Colonic mucosa (tissue), 4 donors: ENCODE results near the gene TNFAIP2. TPM values are rescaled to one million over a fixed set of nuclear protein-coding genes. Genes with fewer than 3 reads are reported as not detected.
"Not testable (repeated sequence)": the region's sequence is repeated elsewhere in the genome, so short reads cannot be mapped to it uniquely, and the experiment has no call there.

Experiments
- DNase-seq: peaks from one replicate; pipeline ENCODE4 v3.0.0-alpha.2; 2020
- H3K27ac ChIP-seq: fragments of 200-600 bp; one replicate; pipeline ENCODE4 v1.8.0; 2021
- H3K27me3 ChIP-seq: fragments of 200-600 bp; one replicate; pipeline ENCODE4 v1.8.0; 2021
- H3K36me3 ChIP-seq: fragments of 200-600 bp; one replicate; pipeline ENCODE4 v1.8.0; 2021
- H3K4me1 ChIP-seq: fragments of 200-600 bp; one replicate; pipeline ENCODE4 v1.8.0; 2021; ENCODE audit warnings: mild to moderate bottlenecking
- H3K4me3 ChIP-seq: fragments of 200-600 bp; one replicate; pipeline ENCODE4 v1.8.0; 2021
- H3K9ac ChIP-seq, 2 donors: one replicate each; pipeline ENCODE4 v1.7.0; 2013; ENCODE audit warnings: control low read depth in 2 of 2, low read depth in 2 of 2, low read length in 2 of 2
- H3K9me3 ChIP-seq: fragments of 200-600 bp; one replicate; pipeline ENCODE4 v1.8.0; 2021
- intact Hi-C: fragments of 100-400 bp; cut with DNase I; formaldehyde crosslinking; loops from one replicate; pipeline ENCODE4 v1.14.1; 2022
- total RNA-seq, 2 donors: library from RNA; stranded (reverse); fragmentation: NEBNext Ultra II Directional in 1 of 2; extraction: Animal tissue kit (Norgen Biotek cat#: 25700) in 1 of 2; gene quantifications; one replicate each; pipeline ENCODE4 v1.2.1, GENCODE V29; 2021
- TF ChIP-seq, protein P1 (sequence below): fragments of 200-600 bp; IDR thresholded peaks from one replicate; pipeline ENCODE4 v1.8.0; 2022; ENCODE audit warnings: antibody characterized with exemption, mild to moderate bottlenecking
- donor health status: healthy.
- donor health status: DM: no; HTN: no; CAD: no.
- donor health status: DM: no; HTN: no; CAD: no.

Gene TNFAIP2
- total RNA-seq, 2 donors from 2014 or later: 10.5 to 26.9 TPM

DNA sequence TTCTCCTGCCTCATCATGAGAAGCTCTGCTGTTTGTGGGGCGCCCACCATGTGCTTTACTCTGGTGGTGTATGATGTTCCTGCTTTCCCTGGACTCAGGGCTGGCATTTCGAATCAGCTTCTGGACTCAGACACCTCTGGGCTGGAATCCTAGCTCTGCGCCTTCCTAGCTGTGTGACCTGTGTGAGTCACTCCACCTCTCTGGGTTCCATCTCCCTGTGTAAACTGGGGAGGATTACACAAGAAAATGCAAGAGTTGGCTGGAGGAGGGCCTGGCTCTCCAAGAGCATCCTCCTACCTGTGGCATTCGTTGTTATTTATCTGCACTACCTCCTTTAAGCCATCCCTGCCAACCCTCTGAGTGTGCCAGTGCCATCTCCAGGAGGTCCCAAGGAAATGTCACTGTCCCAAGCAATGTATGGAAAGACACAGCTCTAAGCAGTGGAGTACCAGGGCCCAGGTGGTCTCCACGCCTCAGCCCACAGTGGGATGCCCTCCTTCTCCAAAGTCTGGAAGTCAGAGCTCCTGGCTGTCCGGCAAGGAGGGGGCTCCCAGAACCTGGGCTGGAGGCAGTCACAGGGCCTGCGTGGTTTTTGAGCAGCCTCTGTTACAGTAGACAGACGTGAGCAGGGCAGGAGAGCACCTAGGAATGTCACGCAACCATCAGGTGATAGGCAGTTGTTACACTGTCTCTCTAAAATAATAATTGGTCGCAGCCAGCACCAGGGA lies 7.3 kb upstream of the TNFAIP2 start:
- H3K9me3 ChIP-seq: no peaks in the 10 kb centered on the region
- DNase-seq: no peak
- no peak overlapping the region for H3K27ac ChIP-seq
- H3K36me3 ChIP-seq: no peaks in the 10 kb centered on the region
- intact Hi-C loops: no loop called here
- H3K27me3 ChIP-seq: no peaks in the 10 kb centered on the region
- peaks cover 13% of the 10 kb centered on the region for H3K4me1 ChIP-seq
- no peak overlapping the region for H3K9ac ChIP-seq
- H3K4me3 ChIP-seq: no peak overlapping the region
- TF ChIP-seq, protein P1, sequence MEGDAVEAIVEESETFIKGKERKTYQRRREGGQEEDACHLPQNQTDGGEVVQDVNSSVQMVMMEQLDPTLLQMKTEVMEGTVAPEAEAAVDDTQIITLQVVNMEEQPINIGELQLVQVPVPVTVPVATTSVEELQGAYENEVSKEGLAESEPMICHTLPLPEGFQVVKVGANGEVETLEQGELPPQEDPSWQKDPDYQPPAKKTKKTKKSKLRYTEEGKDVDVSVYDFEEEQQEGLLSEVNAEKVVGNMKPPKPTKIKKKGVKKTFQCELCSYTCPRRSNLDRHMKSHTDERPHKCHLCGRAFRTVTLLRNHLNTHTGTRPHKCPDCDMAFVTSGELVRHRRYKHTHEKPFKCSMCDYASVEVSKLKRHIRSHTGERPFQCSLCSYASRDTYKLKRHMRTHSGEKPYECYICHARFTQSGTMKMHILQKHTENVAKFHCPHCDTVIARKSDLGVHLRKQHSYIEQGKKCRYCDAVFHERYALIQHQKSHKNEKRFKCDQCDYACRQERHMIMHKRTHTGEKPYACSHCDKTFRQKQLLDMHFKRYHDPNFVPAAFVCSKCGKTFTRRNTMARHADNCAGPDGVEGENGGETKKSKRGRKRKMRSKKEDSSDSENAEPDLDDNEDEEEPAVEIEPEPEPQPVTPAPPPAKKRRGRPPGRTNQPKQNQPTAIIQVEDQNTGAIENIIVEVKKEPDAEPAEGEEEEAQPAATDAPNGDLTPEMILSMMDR: no peak

DNA sequence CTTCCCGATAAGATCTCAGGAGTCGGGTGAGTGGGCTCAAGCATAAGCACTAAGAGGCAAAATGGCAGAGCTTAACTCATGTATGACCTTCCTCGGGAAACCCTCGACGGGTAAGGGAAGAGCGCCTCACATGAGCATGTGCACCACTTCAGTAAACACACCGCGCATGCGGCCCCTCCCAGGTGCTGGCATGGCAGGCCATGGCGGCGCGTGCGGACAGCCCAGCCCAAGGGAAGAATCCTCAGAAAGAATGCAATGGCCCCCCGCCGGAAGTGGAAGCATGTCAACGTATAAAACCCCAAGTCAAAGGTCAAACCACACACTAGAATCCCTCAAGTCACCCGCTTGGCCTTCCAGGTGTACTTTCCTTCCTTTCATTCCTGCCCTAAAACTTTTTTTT lies 6.6 kb upstream of the TNFAIP2 start:
- Histone ChIP-seq H3K9me3 (no peaks in the 10 kb centered on the region), H3K36me3 (no peaks in the 10 kb centered on the region), H3K27me3 (no peaks in the 10 kb centered on the region), H3K4me1 (peaks cover 14% of the 10 kb centered on the region), H3K27ac (no peak overlapping the region), H3K9ac (no peak overlapping the region), H3K4me3 (no peak overlapping the region)
- DNase-seq: no peak
- intact Hi-C loops: no loop called here
- TF ChIP-seq, protein P1: no peak

DNA sequence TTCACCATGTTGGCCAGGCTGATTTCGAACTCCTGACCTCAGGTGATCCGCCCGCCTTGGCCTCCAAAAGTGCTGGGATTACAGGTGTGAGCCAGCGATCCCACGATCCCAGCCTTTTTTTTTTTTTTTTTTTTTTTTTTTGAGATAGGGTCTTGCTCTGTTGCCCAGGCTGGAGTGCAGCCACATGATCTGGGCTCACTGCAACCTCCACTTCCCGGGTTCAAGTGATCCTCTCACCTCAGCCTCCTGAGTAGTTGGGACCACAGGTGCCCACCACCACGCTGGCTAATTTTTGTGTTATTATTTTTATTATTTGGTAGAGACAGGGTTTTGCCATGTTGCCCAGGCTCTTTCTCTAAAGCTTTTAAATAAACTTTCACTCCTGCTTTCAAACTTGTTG lies 5.8 kb upstream of the TNFAIP2 start:
- H3K9me3 ChIP-seq, H3K36me3 ChIP-seq, H3K27ac ChIP-seq, H3K4me3 ChIP-seq, DNase-seq, H3K9ac ChIP-seq, intact Hi-C loops, H3K27me3 ChIP-seq: not testable (repeated sequence)
- H3K4me1 ChIP-seq: peaks cover 13% of the 10 kb centered on the region

DNA sequence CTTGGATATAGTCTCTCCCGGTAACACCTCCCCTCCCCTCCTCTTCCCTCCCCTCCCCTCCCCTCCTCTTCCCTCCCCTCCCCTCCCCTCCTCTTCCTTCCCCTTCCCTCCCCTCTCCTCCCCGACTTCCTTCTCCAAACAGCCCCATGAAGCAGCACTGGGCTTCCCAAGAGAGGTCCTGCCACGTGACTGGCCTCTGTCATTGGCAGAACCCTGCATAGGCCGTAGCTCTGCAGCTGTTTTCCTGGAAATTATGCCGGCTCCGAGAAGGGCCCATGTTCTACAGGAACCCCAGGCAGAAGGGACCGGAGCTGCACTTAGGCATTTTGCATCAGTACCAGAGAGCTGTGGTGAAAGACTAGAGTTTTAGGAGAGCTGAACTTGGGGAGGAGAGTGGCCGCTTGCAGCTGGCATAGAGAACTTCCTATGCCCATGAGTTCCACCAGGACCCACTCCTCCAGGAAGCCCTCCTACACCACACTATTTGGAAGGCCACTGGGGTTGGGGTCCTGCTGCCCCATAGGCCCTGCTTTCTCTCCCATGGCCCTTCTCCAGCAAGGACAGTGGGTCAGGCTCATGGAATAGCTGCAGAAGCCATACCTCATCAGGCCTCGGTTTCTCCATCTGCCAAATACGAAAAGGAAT lies 5.1 kb upstream of the TNFAIP2 start:
- Histone ChIP-seq H3K36me3 (no peaks in the 10 kb centered on the region), H3K9ac (peak overlapping the region in 1 of 2 donors; percentile 40), H3K9me3 (no peaks in the 10 kb centered on the region), H3K4me3 (no peak overlapping the region), H3K27ac (peak overlapping the region; percentile 53), H3K27me3 (peaks cover 4% of the 10 kb centered on the region), H3K4me1 (peaks cover 13% of the 10 kb centered on the region)
- DNase-seq: peak; percentile 62
- intact Hi-C loops: no loop called here
- TF ChIP-seq, protein P1: no peak

DNA sequence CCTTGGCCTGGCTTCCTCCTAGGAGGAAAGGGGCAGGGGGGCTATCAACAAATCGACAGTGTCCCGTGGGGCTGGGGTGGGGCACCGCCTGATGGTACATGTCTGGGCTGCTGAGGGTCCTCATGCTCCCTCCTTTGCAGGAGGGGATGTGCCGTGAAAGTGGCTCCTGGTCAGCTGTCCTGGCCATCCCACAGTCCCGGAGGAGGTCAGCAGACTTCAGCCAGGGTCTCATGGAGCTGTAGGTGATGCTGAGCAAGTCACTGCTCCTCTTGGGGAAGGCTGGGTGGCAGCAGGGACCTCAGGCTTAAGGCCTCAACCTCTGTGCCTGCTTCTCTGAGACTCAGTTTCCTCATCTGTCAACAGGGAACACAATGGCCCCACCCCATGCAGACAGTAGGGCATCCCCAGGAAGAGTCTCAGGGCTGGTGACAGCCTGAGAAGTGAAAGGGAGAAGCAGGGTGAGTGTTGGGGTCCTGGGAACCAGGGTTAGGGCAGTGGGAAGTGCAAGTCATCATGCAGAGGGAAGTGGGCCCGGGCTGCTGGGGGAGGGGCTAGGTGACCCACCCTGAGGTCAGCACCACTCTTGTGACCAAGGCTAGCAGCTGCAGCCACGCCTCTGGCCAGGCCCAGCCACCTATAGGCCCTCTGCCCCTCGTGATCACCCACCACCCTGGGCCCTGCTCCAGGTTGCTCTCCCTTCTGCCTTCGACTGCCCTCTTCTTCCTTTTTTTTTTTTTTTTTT lies 4.4 kb upstream of the TNFAIP2 start:
- TF ChIP-seq, protein P1: no peak
- Histone ChIP-seq H3K27ac (peak overlapping the region; percentile 53), H3K4me1 (peaks cover 13% of the 10 kb centered on the region), H3K4me3 (no peak overlapping the region), H3K9me3 (no peaks in the 10 kb centered on the region), H3K9ac (peak overlapping the region; percentile 14 to 27), H3K36me3 (no peaks in the 10 kb centered on the region), H3K27me3 (peaks cover 10% of the 10 kb centered on the region)
- intact Hi-C loops: no loop called here
- peak; percentile 47 for DNase-seq

DNA sequence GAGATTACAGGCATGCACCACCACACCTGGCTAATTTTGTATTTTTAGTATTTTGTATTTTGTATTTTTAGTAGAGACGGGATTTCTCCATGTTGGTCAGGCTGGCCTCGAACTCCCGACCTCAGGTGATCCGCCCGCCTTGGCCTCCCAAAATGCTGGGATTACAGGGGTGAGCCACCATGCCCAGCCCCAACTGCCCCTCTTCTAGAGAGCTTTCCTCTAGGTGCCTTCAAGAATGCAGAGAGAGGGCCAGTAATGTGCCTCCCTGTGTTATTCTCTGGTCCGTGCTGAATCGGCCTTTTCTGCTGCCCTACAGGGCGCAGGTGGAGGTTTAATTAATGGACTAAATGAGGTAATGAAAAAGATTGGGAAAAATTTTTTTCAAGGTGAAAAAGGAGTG lies 3.7 kb upstream of the TNFAIP2 start:
- H3K27ac ChIP-seq, intact Hi-C loops: not testable (repeated sequence)

More for the DNA sequence above, 3.7 kb upstream of the TNFAIP2 start:
- not testable (repeated sequence) for H3K9ac ChIP-seq, DNase-seq, H3K4me3 ChIP-seq, H3K36me3 ChIP-seq, H3K9me3 ChIP-seq
- H3K27me3 ChIP-seq: peaks cover 17% of the 10 kb centered on the region
- peaks cover 13% of the 10 kb centered on the region for H3K4me1 ChIP-seq
